ENCODE results near the gene SMC3.

SMC3 gene

GRCh38 chr10:110646417-110647135, 79.1 kb downstream of the SMC3 start:
- DNase-seq (ENCODE audit: low spot score): no peak
- TF ChIP-seq CTCF (IDR thresholded peaks at IDR 0.05; ENCODE audit: borderline replicate concordance, control extremely low read depth, extremely low read depth, insufficient read depth, missing control alignments): no peak
- in situ Hi-C loops (cut with MboI; ENCODE audit: low sequenced_read_pairs, unreplicated experiment): no loop called here

GRCh38 chr10:110647136-110647430, 79.6 kb downstream of the SMC3 start:
- DNase-seq (ENCODE audit: low spot score): no peak
- TF ChIP-seq CTCF (IDR thresholded peaks at IDR 0.05; ENCODE audit: borderline replicate concordance, control extremely low read depth, extremely low read depth, insufficient read depth, missing control alignments): no peak

GRCh38 chr10:110648692-110649346, 81.3 kb downstream of the SMC3 start:
- TF ChIP-seq CTCF (IDR thresholded peaks at IDR 0.05; ENCODE audit: borderline replicate concordance, control extremely low read depth, extremely low read depth, insufficient read depth, missing control alignments): no peak
- DNase-seq (ENCODE audit: low spot score): no peak
- in situ Hi-C loops (cut with MboI; ENCODE audit: low sequenced_read_pairs, unreplicated experiment): no loop called here

More at GRCh38 chr10:110647136-110647430, 79.6 kb downstream of the SMC3 start:
- in situ Hi-C loops (cut with MboI; ENCODE audit: low sequenced_read_pairs, unreplicated experiment): no loop called here

- in situ Hi-C loops (cut with MboI; ENCODE audit: low sequenced_read_pairs, unreplicated experiment): no loop called here
- DNase-seq (ENCODE audit: low spot score): no peak
- TF ChIP-seq CTCF (IDR thresholded peaks at IDR 0.05; ENCODE audit: borderline replicate concordance, control extremely low read depth, extremely low read depth, insufficient read depth, missing control alignments): no peak
These were observed 82.1 kb downstream of the SMC3 start for GRCh38 chr10:110649347-110650264.

GRCh38 chr10:110650265-110650668, 82.8 kb downstream of the SMC3 start:
- TF ChIP-seq CTCF (IDR thresholded peaks at IDR 0.05; ENCODE audit: borderline replicate concordance, control extremely low read depth, extremely low read depth, insufficient read depth, missing control alignments): no peak
- DNase-seq (ENCODE audit: low spot score): no peak
- in situ Hi-C loops (cut with MboI; ENCODE audit: low sequenced_read_pairs, unreplicated experiment): no loop called here

All from GM13976 (cell line).